DOHH2 (cell line): ENCODE measurements around the gene HTR3C.

Experiments used
- EZH2phosphoT487 ChIP-seq: fragments of 200-600 bp; sonication (generic); IDR thresholded peaks from 2 replicates; pipeline ENCODE4 v1.6.1; 2017; ENCODE audit warnings: borderline replicate concordance, mild to moderate bottlenecking, antibody characterized with exemption, low read length, moderate library complexity, mixed read lengths
- TF ChIP-seq, protein P1 (sequence below): fragments of 200-600 bp; sonication (generic); IDR thresholded peaks from one replicate; pipeline ENCODE4 v1.5.1; 2014; ENCODE audit warnings: antibody characterized with exemption, mild to moderate bottlenecking, low read depth, low read length; ENCODE audit not compliant: poor library complexity, severe bottlenecking

- TF ChIP-seq, protein P1, sequence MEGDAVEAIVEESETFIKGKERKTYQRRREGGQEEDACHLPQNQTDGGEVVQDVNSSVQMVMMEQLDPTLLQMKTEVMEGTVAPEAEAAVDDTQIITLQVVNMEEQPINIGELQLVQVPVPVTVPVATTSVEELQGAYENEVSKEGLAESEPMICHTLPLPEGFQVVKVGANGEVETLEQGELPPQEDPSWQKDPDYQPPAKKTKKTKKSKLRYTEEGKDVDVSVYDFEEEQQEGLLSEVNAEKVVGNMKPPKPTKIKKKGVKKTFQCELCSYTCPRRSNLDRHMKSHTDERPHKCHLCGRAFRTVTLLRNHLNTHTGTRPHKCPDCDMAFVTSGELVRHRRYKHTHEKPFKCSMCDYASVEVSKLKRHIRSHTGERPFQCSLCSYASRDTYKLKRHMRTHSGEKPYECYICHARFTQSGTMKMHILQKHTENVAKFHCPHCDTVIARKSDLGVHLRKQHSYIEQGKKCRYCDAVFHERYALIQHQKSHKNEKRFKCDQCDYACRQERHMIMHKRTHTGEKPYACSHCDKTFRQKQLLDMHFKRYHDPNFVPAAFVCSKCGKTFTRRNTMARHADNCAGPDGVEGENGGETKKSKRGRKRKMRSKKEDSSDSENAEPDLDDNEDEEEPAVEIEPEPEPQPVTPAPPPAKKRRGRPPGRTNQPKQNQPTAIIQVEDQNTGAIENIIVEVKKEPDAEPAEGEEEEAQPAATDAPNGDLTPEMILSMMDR, result no peak
- no peak for TF ChIP-seq EZH2phosphoT487
These were observed 47.2 kb downstream of the HTR3C start for GRCh38 chr3:184099806-184100686.
